ENCODE results near the gene NOSTRIN.
A peak's percentile ranks its signal among the peaks of the same experiment; 100 is the strongest.
"Not testable (repeated sequence)": the region's sequence is repeated elsewhere in the genome, so short reads cannot be mapped to it uniquely, and the experiment has no call there.

NOSTRIN gene

DNA sequence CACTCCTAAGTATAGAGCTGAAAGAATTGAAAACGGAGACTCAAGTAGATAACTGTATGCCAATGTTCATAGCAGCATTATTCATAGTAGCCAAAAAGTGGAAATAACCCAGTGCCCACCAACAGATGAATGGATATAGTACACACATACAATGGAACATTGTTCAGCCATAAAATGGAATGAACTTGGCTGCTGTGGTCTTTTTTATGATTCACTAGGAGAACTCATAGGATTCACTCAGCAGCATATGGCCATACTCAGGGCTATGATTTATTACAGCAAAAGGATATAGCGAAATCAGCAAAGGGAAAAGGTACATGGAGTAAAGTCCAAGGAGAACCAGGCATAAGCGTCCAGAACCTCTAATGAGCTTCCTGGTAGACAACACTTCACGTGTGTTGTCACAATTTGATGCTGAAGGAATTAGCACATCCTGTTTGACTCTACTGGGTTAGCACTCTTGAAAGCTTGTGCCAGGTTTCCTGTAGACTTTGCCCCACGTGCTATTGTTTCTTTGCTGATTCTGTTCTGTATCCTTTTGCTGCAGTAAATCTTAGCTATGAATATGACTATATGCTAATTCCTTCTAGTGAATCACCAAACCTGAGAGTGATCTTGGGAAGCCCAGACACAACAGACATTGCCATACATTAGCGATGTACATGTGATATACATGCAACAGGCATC is 72.1 kb downstream of the NOSTRIN start:
- no peak for DNase-seq (ENCODE audit: low read depth in 4 of 4, low spot score in 1 of 4)

GRCh38 chr2:168882163-168882562 is 79.7 kb downstream of the NOSTRIN start:
- not testable (repeated sequence) for DNase-seq (ENCODE audit: low read depth in 4 of 4, low spot score in 1 of 4)

DNA sequence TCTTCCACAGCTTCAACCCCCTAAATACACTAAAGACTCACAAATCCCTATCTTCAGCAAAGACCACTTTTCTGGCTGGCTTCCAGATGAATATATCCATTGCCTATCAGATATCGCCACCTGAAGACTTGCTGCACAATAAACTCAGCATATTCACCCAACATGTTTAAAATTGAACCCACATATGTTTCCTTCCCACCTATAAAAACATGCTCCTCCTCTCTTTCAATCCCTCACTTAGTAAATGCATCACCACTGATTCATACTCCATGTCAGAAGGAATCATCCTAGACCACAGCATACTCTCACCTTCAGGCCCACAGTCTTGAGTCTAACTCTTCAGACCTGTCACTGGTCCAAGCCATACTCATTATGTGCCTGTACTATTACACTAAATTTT is 82.5 kb downstream of the NOSTRIN start:
- DNase-seq (ENCODE audit: low read depth in 4 of 4, low spot score in 1 of 4) = no peak

DNA sequence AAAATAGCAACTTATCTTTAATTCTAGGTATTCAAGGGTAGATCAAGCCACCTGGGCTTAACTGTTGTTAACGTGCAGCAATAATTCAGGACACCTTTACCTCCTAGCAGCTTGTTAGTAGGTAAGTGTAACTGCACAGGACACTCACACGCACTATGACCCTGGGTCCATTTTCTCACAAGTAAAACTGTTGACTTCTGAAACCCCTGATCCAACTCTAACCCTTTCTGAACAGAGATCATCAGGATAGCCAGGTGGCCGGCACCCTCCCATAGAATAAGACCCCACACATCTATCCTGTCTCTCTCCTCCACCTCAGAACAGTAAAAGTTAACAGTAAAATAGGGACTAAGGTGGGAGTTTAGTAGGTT is 87.2 kb downstream of the NOSTRIN start:
- DNase-seq (ENCODE audit: low read depth in 4 of 4, low spot score in 1 of 4) = no peak

DNA sequence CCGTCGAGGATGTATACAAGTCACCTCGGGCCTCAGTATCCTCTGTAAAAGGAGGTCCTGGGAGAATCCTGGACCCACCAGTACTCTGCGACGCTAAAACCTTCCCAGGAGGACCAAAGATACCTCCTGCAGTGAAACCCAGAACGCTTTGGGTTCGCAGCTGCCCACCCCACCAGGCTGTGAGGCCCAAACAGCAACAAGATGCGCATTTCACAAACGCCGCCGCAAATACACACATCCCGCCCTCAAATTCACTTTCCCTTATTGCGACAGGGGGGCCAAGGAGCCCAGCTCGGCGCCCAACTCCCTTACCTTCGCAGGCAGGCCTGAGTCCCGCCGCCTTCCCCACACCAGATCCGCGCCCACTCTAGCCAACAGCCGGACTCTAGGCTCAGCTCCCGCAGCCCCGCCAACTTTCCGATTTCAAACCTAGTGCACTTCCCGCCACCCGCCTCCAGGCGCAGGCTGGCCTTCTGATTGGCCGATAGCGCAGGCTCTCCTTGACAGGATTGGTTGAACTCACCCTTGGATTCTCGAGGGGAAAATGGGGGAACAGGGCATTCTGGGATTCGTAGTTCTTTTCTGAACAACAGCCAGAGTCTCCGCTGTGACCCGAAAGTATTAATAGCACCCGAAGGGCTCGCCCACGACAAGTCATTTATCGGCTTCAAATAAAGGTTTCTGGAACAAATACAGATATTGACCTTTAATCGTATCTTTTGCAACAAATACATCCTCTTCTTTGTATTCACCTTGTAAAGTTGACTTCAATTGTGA is 87.8 kb downstream of the NOSTRIN start, which contains the start of gene SPC25:
TSS of gene SPC25 (minus strand) at position 425 of the 777 bp plus-strand sequence. CDS start 911 bp downstream, outside the sequence.
- peak; percentile 57 to 85 (median 68) for DNase-seq (ENCODE audit: low read depth in 4 of 4, low spot score in 1 of 4)

GRCh38 chr2:168892327-168892726 is 89.9 kb downstream of the NOSTRIN start:
- DNase-seq (ENCODE audit: low read depth in 4 of 4, low spot score in 1 of 4) = no peak

DNA sequence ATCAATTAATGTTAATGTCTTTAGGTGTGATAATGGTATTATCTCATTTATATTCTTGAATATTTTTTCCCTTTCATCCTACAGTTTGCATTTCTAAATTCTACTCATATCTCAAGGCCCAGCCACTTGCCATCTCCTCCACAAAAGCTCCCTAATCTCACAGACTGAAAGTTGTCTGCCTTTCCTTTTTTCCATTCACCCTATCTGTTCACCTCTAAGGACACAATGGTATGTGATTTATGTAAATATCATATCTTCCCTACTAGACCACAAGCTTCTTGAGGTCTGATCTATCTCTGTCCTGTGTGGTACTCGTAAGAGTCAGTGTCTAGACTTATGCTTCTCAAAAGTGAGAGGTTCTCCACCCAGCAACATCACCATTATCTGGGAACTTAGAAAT is 91.7 kb downstream of the NOSTRIN start:
- no peak for DNase-seq (ENCODE audit: low read depth in 4 of 4, low spot score in 1 of 4)

- no peak for DNase-seq (ENCODE audit: low read depth in 4 of 4, low spot score in 1 of 4)
These were observed 92.3 kb downstream of the NOSTRIN start for GRCh38 chr2:168894720-168895119.

GRCh38 chr2:168895771-168896170 is 93.3 kb downstream of the NOSTRIN start:
- no peak for DNase-seq (ENCODE audit: low read depth in 4 of 4, low spot score in 1 of 4)

DNA sequence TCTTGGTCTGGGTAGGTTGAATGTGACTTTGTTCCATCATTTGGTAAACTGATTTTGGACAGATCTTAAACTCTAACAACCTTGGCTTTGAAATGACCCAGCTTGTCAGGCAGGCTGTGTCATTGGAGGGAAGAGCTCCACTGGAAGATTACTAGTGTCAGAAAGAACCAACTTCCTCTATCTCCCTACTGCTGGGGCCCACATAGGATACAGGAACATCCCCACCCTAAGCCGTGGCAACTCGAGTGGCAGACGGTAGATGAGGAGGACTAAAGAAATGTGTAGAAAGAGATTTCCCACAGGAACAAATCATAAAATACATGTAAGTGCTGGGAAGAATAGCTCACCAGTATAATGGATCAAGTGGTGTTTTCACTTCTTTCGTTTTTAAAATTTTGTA is 94.3 kb downstream of the NOSTRIN start:
- no peak for DNase-seq (ENCODE audit: low read depth in 4 of 4, low spot score in 1 of 4)

- no peak for DNase-seq (ENCODE audit: low read depth in 4 of 4, low spot score in 1 of 4)
These were observed 95.0 kb downstream of the NOSTRIN start for GRCh38 chr2:168897449-168897848.

GRCh38 chr2:168901003-168901402 is 98.6 kb downstream of the NOSTRIN start, which contains the start of gene G6PC2:
Gene G6PC2 (plus strand): TSS chr2:168901291. CDS start chr2:168901332, 41 bp downstream.
- no peak for DNase-seq (ENCODE audit: low read depth in 4 of 4, low spot score in 1 of 4)

GRCh38 chr2:168903888-168904287 is 101.5 kb downstream of the NOSTRIN start:
- no peak for DNase-seq (ENCODE audit: low read depth in 4 of 4, low spot score in 1 of 4)

DNA sequence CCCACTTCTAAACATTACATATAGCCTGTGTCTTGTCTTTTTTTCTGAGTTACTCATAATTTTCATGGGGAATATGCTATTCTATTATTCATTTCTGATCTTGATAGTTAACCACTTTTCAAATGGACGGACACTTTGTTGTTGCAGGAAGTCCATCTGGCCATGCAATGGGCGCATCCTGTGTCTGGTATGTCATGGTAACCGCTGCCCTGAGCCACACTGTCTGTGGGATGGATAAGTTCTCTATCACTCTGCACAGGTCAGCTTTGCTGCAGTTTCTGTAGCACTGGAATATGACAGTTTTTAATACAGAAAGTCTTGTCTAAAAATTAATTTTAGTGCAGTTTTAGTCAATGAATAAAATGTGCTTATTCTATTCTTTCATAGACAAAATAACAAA is 101.9 kb downstream of the NOSTRIN start:
- DNase-seq (ENCODE audit: low read depth in 4 of 4, low spot score in 1 of 4) = no peak

GRCh38 chr2:168907940-168908662 is 105.7 kb downstream of the NOSTRIN start:
- no peak for DNase-seq (ENCODE audit: low read depth in 4 of 4, low spot score in 1 of 4)

DNA sequence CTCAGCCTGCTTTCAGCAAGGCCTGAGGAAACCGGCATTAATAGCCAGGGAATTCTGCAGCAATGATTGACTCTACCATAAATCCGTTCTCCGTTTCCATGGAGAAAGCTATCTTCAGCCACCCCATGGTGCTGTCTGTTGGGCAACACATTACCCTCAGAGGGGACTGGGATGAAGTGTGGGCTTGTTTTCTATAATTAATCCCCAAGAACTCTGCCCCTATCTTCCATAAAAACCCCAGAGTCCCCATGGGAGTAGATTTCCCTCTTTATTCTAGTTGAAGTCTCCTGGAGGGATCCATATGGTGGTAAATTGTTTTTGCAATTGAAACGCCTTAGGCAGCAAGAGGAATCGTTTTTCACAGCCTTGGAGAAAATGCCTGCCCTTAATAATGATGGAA is 107.9 kb downstream of the NOSTRIN start:
- DNase-seq (ENCODE audit: low read depth in 4 of 4, low spot score in 1 of 4) = no peak

- DNase-seq (ENCODE audit: low read depth in 4 of 4, low spot score in 1 of 4) = no peak
These were observed 110.0 kb downstream of the NOSTRIN start for GRCh38 chr2:168912466-168912865.

DNA sequence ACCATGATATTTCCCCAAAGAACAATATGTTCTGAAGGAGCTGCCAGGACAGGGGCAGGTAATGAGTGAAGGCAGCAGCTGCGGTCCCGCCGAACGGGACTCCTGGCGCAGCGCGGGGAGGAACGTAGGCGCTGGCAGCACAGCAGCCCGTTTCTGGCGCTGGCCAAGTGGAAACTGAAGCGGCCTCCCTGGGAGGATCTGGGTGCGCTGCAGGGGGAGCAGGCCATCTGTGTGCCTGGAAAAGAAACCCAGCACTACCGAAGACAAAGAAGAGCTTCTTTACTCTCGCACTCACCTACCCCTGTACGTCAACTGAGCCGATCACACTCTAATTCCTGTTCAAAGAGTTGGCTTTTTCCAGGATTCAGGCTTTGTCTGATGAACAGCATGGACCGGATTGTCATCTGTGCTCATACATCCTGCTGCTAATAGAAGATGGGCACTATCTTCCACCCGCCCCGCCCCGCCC is 110.5 kb downstream of the NOSTRIN start:
- DNase-seq (ENCODE audit: low read depth in 4 of 4, low spot score in 1 of 4) = no peak

DNA sequence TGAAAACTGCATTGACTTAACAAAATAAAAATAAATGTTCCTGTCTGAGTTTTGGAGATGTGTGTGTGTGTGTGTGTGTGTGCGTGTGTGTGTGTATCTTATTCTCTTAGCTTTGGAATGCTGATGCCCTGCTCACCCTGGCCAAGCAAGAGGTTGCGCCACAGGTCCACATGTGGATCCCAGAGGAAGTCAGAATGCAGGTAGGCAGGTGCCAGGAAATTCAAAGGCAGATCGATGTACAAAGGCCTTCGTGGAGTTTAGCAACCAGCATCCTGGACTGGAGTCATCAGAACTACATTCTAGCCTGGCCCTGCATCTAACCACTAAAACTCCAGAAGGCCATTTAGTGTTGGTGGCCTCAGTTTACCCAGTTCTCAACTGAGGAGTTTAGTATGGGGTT is 111.1 kb downstream of the NOSTRIN start:
- DNase-seq (ENCODE audit: low read depth in 4 of 4, low spot score in 1 of 4) = no peak

Measured in stimulated activated CD4-positive, alpha-beta T cell treated with anti-CD3 and anti-CD28 coated beads, Interleukin-1b, Interleukin-23, amount 100 ng/mL, for 24 hours (primary cell).